Esophagus muscularis mucosa (tissue), 4 donors: ENCODE data around the gene C1QTNF7. TPM values are rescaled to one million over a fixed set of nuclear protein-coding genes. Genes with fewer than 3 reads are reported as not detected.
A peak's percentile ranks its signal among the peaks of the same experiment; 100 is the strongest.

ENCODE experiments used
- DNase-seq: peaks from one replicate; pipeline ENCODE4 v3.0.0-alpha.2; 2017; ENCODE audit errors: extremely low spot score
- H3K27ac ChIP-seq, 4 donors: fragments of 200-600 bp; sonication (generic); replicated peaks in 1 of 4; 1 replicate in 3 of 4; 2 replicates in 1 of 4; pipeline ENCODE4 v1.5.1; 2016 to 2019; ENCODE audit warnings: mild to moderate bottlenecking in 1 of 4
- H3K27me3 ChIP-seq, 4 donors: fragments of 200-600 bp; sonication (generic); one replicate each; pipeline versions ENCODE4 v1.5.1 to v1.6.0; 2016 to 2019
- H3K36me3 ChIP-seq, 4 donors: fragments of 200-600 bp; sonication (generic); one replicate each; pipeline ENCODE4 v1.5.1; 2016 to 2019
- H3K4me1 ChIP-seq, 4 donors: fragments of 200-600 bp; sonication (generic); one replicate each; pipeline ENCODE4 v1.5.1; 2016 to 2019
- H3K4me3 ChIP-seq, 4 donors: fragments of 200-600 bp; sonication (generic); 1 replicate in 2 of 4; 2 replicates in 2 of 4; pipeline ENCODE4 v1.5.1; 2016 to 2019; ENCODE audit warnings: mild to moderate bottlenecking in 4 of 4, moderate library complexity in 1 of 4
- H3K9me3 ChIP-seq, 4 donors: fragments of 200-600 bp; sonication (generic); 1 replicate in 3 of 4; 2 replicates in 1 of 4; pipeline ENCODE4 v1.5.1; 2016 to 2019
- CTCF ChIP-seq, 3 experiments: fragments of 200-600 bp in 2 of 3; fragments of 450-650 bp in 1 of 3; sonication (generic) in 2 of 3; IDR thresholded peaks; one replicate each; pipeline ENCODE4 v1.5.1; 2017 to 2019; ENCODE audit warnings: antibody characterized with exemption in 3 of 3, mild to moderate bottlenecking in 2 of 3, moderate library complexity in 1 of 3
- EP300 ChIP-seq: sonication (generic); formaldehyde crosslinking; IDR thresholded peaks from one replicate; pipeline ENCODE4 v1.6.1; 2017; ENCODE audit warnings: antibody characterized with exemption
- POLR2A ChIP-seq: fragments of 450-650 bp; IDR thresholded peaks from one replicate; pipeline ENCODE4 v1.6.1; 2017; ENCODE audit warnings: antibody characterized with exemption, moderate library complexity, mild to moderate bottlenecking, low read depth
- POLR2AphosphoS5 ChIP-seq, 2 donors: sonication (generic); formaldehyde crosslinking; IDR thresholded peaks; one replicate each; pipeline ENCODE4 v1.6.1; 2017; ENCODE audit warnings: antibody characterized with exemption in 2 of 2
- WGBS: methylation state at CpG from one replicate; pipeline ENCODE4 v1.1.5; 2018; 5-methylcytosine and 5-hydroxymethylcytosine counted together
- intact Hi-C: fragments of 100-400 bp; cut with DNase I; formaldehyde crosslinking; loops from one replicate; pipeline ENCODE4 v1.15.1; 2023
- total RNA-seq, 4 donors: library from RNA; depleted of rRNA; stranded (reverse); fragments of >200 nt; gene quantifications; one replicate each; pipeline versions ENCODE4 v1.1.0 to v1.2.1, GENCODE V29; 2016

C1QTNF7 gene
- total RNA-seq, 4 donors from 2014 or later: 15.7 to 41.9 (median 26.0) TPM

- Histone ChIP-seq H3K4me3 (no peak overlapping the region), H3K27me3 (no peaks in the 10 kb centered on the region), H3K36me3 (no peaks in the 10 kb centered on the region), H3K27ac (no peak overlapping the region), H3K4me1 (peaks cover 3 to 62% (median 34%) of the 10 kb centered on the region in 4 donors), H3K9me3 (no peaks in the 10 kb centered on the region)
- WGBS: 92% methylated on average over 4 of the region's 4 CpGs
- TF ChIP-seq CTCF (IDR thresholded peaks at IDR 0.05): no peak
- no peak for TF ChIP-seq EP300
- no peak for DNase-seq
- intact Hi-C loops: loop anchor here (5.0 kb wide), 1 partner anchor 57 kb away; no protein-coding TSS in a partner anchor
These were observed 32.5 kb upstream of the C1QTNF7 start for GRCh38 chr4:15395311-15395710.

GRCh38 chr4:15396157-15396800 is 31.6 kb upstream of the C1QTNF7 start:
- intact Hi-C loops: loop anchor here (5.0 kb wide), 1 partner anchor 56 kb away; no protein-coding TSS in a partner anchor
- no peaks in the 10 kb centered on the region for H3K9me3 ChIP-seq
- no peak overlapping the region for H3K4me3 ChIP-seq
- no peak overlapping the region for H3K27ac ChIP-seq
- TF ChIP-seq POLR2AphosphoS5 (IDR thresholded peaks at IDR 0.05) (no peak), CTCF (IDR thresholded peaks at IDR 0.05) (peak; percentile 49 to 74 (median 50))
- H3K4me1 ChIP-seq: peaks cover 12 to 71% (median 44%) of the 10 kb centered on the region in 4 donors
- DNase-seq: no peak
- H3K36me3 ChIP-seq: no peaks in the 10 kb centered on the region
- WGBS: 72% methylated on average over 4 of the region's 4 CpGs
- H3K27me3 ChIP-seq: no peaks in the 10 kb centered on the region

- H3K4me1 ChIP-seq: peaks cover 22 to 70% (median 49%) of the 10 kb centered on the region in 4 donors
- TF ChIP-seq POLR2AphosphoS5 (IDR thresholded peaks at IDR 0.05): no peak
- TF ChIP-seq EP300: no peak
- TF ChIP-seq POLR2A: no peak
- TF ChIP-seq CTCF (IDR thresholded peaks at IDR 0.05): no peak
- no peaks in the 10 kb centered on the region for H3K9me3 ChIP-seq
- intact Hi-C loops: loop anchor here (2.0 to 5.0 kb wide), 2 partner anchors 54 to 161 kb away; no protein-coding TSS in a partner anchor
- no peaks in the 10 kb centered on the region for H3K27me3 ChIP-seq
- WGBS: 56% methylated on average over 3 of the region's 3 CpGs
- no peak overlapping the region for H3K27ac ChIP-seq
- DNase-seq: no peak
- H3K36me3 ChIP-seq: no peaks in the 10 kb centered on the region
- H3K4me3 ChIP-seq: no peak overlapping the region
These were observed 29.8 kb upstream of the C1QTNF7 start for GRCh38 chr4:15398001-15398400.

- no peak overlapping the region for H3K4me3 ChIP-seq
These were observed 29.1 kb upstream of the C1QTNF7 start for GRCh38 chr4:15398732-15399131.

More at GRCh38 chr4:15398732-15399131, 29.1 kb upstream of the C1QTNF7 start:
- TF ChIP-seq POLR2A (no peak), POLR2AphosphoS5 (IDR thresholded peaks at IDR 0.05) (no peak), EP300 (no peak), CTCF (IDR thresholded peaks at IDR 0.05) (no peak)
- H3K27me3 ChIP-seq: no peaks in the 10 kb centered on the region
- peaks cover 22 to 75% (median 56%) of the 10 kb centered on the region in 4 donors for H3K4me1 ChIP-seq
- 64% methylated on average over 4 of the region's 4 CpGs for WGBS
- H3K36me3 ChIP-seq: no peaks in the 10 kb centered on the region
- H3K27ac ChIP-seq: no peak overlapping the region
- intact Hi-C loops: loop anchor here (2.0 to 5.0 kb wide), 2 partner anchors 54 to 162 kb away; no protein-coding TSS in a partner anchor
- no peak for DNase-seq
- no peaks in the 10 kb centered on the region for H3K9me3 ChIP-seq
